Left lung (tissue), 10 donors: ENCODE measurements around the gene CLRN1. TPM values are rescaled to one million over a fixed set of nuclear protein-coding genes. Genes with fewer than 3 reads are reported as not detected.

Source experiments
- ATAC-seq: fragments of 200-7000 bp; cut with Tn5 transposase; one replicate; pipeline ENCODE4 v1.9.1; 2020; ENCODE audit warnings: moderate library complexity
- DNase-seq, 4 donors: peaks; one replicate each; pipeline ENCODE4 v3.0.0-alpha.2; 2013 to 2020
- H3K27ac ChIP-seq, 2 donors: fragments of 200-600 bp; sonication (generic) in 1 of 2; one replicate each; pipeline versions ENCODE4 v1.5.0 to v1.8.0; 2020 to 2021
- H3K27me3 ChIP-seq, 2 donors: fragments of 200-600 bp; sonication (generic) in 1 of 2; one replicate each; pipeline versions ENCODE4 v1.5.0 to v1.8.0; 2020 to 2021
- H3K36me3 ChIP-seq, 2 donors: fragments of 200-600 bp; sonication (generic) in 1 of 2; one replicate each; pipeline versions ENCODE4 v1.5.0 to v1.8.0; 2020 to 2021
- H3K4me1 ChIP-seq, 2 donors: fragments of 200-600 bp; one replicate each; pipeline ENCODE4 v1.8.0; 2021
- H3K4me3 ChIP-seq, 2 donors: fragments of 200-600 bp; sonication (generic) in 1 of 2; one replicate each; pipeline versions ENCODE4 v1.5.0 to v1.8.0; 2020 to 2021; ENCODE audit warnings: mild to moderate bottlenecking in 1 of 2
- H3K9me3 ChIP-seq, 2 donors: fragments of 200-600 bp; sonication (generic) in 1 of 2; one replicate each; pipeline versions ENCODE4 v1.5.0 to v1.8.0; 2020 to 2021
- intact Hi-C, 2 donors: fragments of 100-400 bp; cut with DNase I; formaldehyde crosslinking; loops; one replicate each; pipeline versions ENCODE4 v1.11.2 to v1.14.2; 2022
- polyA plus RNA-seq, 6 donors: library from polyadenylated mRNA; unstranded; fragments of 120-200 nt; gene quantifications; one replicate each; pipeline ENCODE4 v1.2.1, GENCODE V29; 2013; ENCODE audit not compliant: insufficient read length in 6 of 6
- total RNA-seq, 2 donors: library from RNA; stranded (reverse); fragmentation: NEBNext Ultra II Directional; extraction: Animal tissue kit (Norgen Biotek cat#: 25700); gene quantifications; one replicate each; pipeline ENCODE4 v1.2.1, GENCODE V29; 2021
- TF ChIP-seq, protein P1 (sequence below), 2 donors: fragments of 200-600 bp; sonication (generic) in 1 of 2; IDR thresholded peaks; one replicate each; pipeline versions ENCODE4 v1.5.0 to v1.8.0; 2021; ENCODE audit warnings: antibody characterized with exemption in 2 of 2
- donor health status: DM: no; HTN: yes; CAD: no.
- donor health status: DM: no; HTN: no; CAD: no.

CLRN1 gene
- total and polyA plus RNA-seq, 8 donors = 0.15 TPM; not detected in 7

DNA sequence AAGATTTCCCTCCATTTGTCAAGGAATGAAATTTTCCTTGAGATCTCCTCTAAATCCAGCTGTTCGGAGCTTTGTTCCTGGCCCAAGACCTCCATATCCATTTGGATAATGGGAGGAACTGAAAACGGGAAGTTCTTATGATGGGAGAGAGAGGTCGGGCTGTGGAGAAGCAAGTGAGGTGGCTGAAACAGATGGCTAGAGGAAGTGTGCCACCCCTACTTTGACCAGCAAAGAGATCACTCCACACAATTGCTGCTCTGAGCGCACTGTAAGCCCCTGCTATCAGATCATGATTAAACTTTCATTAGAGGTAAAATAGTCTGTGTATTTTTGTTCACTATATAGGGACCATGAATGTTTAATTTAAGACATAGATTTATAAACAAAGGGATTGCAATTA, 67.2 kb downstream of the CLRN1 start, which contains the start of gene MINDY4B:
Gene MINDY4B, minus strand, starts transcription at position 101 of the 400 bp plus-strand sequence. Its CDS starts 0 bp downstream, at position 101.
- TF ChIP-seq, protein P1, sequence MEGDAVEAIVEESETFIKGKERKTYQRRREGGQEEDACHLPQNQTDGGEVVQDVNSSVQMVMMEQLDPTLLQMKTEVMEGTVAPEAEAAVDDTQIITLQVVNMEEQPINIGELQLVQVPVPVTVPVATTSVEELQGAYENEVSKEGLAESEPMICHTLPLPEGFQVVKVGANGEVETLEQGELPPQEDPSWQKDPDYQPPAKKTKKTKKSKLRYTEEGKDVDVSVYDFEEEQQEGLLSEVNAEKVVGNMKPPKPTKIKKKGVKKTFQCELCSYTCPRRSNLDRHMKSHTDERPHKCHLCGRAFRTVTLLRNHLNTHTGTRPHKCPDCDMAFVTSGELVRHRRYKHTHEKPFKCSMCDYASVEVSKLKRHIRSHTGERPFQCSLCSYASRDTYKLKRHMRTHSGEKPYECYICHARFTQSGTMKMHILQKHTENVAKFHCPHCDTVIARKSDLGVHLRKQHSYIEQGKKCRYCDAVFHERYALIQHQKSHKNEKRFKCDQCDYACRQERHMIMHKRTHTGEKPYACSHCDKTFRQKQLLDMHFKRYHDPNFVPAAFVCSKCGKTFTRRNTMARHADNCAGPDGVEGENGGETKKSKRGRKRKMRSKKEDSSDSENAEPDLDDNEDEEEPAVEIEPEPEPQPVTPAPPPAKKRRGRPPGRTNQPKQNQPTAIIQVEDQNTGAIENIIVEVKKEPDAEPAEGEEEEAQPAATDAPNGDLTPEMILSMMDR (IDR thresholded peaks at IDR 0.05) = no peak
- no peaks in the 10 kb centered on the region for H3K36me3 ChIP-seq
- no peak within 1 kb of the TSS for H3K4me3 ChIP-seq
- DNase-seq (no peak), ATAC-seq (no peak)
- intact Hi-C loops = no loop called here
- no peaks in the 10 kb centered on the region for H3K4me1 ChIP-seq
- no peak within 1 kb of the TSS for H3K27ac ChIP-seq
- no peaks in the 10 kb centered on the region for H3K9me3 ChIP-seq
- no peaks in the 10 kb centered on the region for H3K27me3 ChIP-seq

DNA sequence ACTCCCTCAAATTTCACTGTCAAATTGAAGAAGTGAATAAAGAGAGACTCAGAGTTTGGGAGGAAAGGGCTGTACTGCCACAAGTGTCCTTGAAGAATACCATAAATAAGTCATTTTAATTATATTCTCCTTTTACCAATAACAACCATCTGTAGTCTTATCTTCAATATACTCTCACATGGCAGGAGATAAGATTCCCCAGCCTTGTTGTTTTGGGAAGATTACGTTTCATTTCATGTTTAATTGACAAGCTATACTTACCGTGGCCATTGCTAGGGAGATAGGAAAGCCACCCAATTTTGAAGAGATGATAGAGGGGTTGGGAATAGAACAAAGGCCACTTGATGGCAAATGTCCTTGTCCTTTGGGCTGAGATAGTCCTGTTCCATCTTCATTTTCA, 69.5 kb downstream of the CLRN1 start:
- H3K4me1 ChIP-seq = no peaks in the 10 kb centered on the region
- no peaks in the 10 kb centered on the region for H3K36me3 ChIP-seq
- H3K27me3 ChIP-seq = no peaks in the 10 kb centered on the region
- no peak overlapping the region for H3K27ac ChIP-seq
- ATAC-seq (no peak), DNase-seq (no peak)
- H3K4me3 ChIP-seq = no peak overlapping the region
- TF ChIP-seq, protein P1 (IDR thresholded peaks at IDR 0.05) = no peak
- H3K9me3 ChIP-seq = no peaks in the 10 kb centered on the region
- intact Hi-C loops = no loop called here

DNA sequence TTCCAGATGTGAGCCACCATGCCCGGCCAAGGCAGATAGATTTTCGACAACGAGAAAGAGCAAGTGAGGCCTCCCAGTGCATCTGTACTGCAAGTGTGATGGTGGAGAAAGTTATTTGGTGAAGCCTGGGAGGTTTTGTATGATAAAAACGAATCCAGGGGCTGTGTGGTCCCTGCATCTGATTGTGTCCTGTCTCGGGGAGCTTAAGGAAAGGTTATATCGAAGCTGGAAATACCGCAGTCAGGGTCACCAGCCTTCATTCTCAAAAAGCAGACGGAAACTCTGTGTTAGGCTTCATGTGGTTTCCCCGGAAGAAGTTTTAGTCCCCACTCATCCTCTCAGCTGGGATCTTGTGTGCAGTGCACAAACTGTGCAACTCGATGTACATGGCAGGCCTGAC, 70.7 kb downstream of the CLRN1 start:
- intact Hi-C loops = no loop called here
- Histone ChIP-seq H3K27ac (no peak overlapping the region), H3K4me1 (no peaks in the 10 kb centered on the region), H3K9me3 (no peaks in the 10 kb centered on the region), H3K4me3 (no peak overlapping the region), H3K27me3 (no peaks in the 10 kb centered on the region), H3K36me3 (no peaks in the 10 kb centered on the region)
- TF ChIP-seq, protein P1 (IDR thresholded peaks at IDR 0.05) = no peak
- ATAC-seq = no peak
- DNase-seq = no peak

DNA sequence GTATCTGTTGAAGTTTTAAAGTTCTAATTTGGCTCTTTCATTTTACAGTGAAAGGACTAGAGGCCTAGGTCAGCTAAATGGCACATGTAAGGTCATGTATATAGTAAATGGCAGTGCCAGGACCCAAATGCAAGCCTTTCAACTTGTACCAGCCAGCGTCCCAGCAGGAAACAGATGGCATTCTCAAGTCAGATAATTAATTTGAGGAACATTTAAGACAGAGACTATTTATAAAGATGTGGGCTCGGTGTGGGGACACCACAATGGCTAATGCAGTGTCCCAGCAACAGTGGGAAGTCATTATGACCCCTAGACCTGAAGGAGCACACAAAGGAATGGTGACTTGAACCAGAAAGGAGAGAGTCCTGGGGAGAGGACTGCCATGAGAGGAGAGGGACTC, 73.4 kb downstream of the CLRN1 start:
- H3K27me3 ChIP-seq = no peaks in the 10 kb centered on the region
- H3K27ac ChIP-seq = no peak overlapping the region
- intact Hi-C loops = no loop called here
- H3K4me1 ChIP-seq = no peaks in the 10 kb centered on the region
- no peak for DNase-seq
- H3K9me3 ChIP-seq = no peaks in the 10 kb centered on the region
- TF ChIP-seq, protein P1 (IDR thresholded peaks at IDR 0.05) = no peak
- ATAC-seq = no peak
- H3K36me3 ChIP-seq = no peaks in the 10 kb centered on the region
- H3K4me3 ChIP-seq = no peak overlapping the region

DNA sequence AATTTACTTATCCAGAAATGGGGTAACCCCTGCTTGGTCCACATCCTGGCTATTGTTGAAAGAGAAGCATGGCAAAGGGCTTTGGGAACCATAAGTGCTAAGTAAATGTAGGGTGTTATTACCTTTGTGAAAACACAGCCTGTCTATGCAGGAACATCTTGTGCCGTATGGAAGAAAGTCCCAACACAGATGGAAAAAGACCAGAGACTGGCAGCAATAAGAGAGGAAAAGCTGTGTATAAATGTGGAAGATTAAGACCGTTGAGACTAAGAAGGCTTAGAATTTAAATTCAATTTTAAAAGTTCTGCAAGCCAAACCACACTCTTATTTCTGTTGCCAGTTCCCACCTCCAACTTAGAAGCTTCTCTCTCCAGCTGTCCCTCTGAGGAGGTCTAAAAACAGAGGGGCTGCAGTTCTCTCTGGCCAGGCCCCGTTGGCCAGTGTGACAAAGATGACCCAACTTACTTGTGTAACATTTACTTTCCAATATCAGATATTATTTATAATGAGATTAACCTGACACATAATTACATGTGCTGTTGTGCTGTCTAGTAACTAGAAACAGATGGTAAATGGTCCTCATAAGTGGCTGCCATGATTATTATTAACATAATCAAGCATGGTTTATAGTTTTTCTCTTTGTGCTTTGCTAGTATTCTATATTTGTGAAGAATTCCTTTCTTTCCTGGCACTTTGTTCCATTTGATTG, 74.3 kb downstream of the CLRN1 start:
- Histone ChIP-seq H3K4me1 (no peaks in the 10 kb centered on the region), H3K27ac (no peak overlapping the region), H3K4me3 (no peak overlapping the region), H3K27me3 (no peaks in the 10 kb centered on the region), H3K36me3 (no peaks in the 10 kb centered on the region), H3K9me3 (no peaks in the 10 kb centered on the region)
- ATAC-seq (no peak), DNase-seq (peak in 2 of 4 donors; percentile 62 to 80)
- intact Hi-C loops = no loop called here
- TF ChIP-seq, protein P1 (IDR thresholded peaks at IDR 0.05) = no peak
